Endothelial cell of umbilical vein (primary cell): Measurements from ENCODE around the gene ADPGK. TPM values are rescaled to one million over a fixed set of nuclear protein-coding genes. Genes with fewer than 3 reads are reported as not detected.
"Not testable (repeated sequence)": the region's sequence is repeated elsewhere in the genome, so short reads cannot be mapped to it uniquely, and the experiment has no call there.

ENCODE experiments used
- BruUV-seq: library from RNA; stranded (reverse); fragments of 400-500 nt; replicated peaks from 2 replicates; lab custom pipeline; 2021; lab: Mats Ljungman, UMichigan
- CTCF ChIA-PET: fragments of 300-600, 350-600 bp; sonication (Branson Sonifier 250); formaldehyde crosslinking; loops from one replicate; lab custom pipeline; 2021; ENCODE audit warnings: antibody characterized with exemption, inconsistent platforms; lab: Charles Lee
- POLR2A ChIA-PET: fragments of 300-600, 350-600 bp; sonication (Branson Sonifier 250); formaldehyde crosslinking; loops from one replicate; lab custom pipeline; 2021; ENCODE audit warnings: antibody characterized with exemption, inconsistent platforms; lab: Charles Lee
- DNase-seq: peaks from one replicate; pipeline ENCODE4 v3.0.0-alpha.2; 2011; ENCODE audit warnings: low read depth, low spot score
- FAIRE-seq: peaks from 2 replicates; lab custom pipeline; 2011; peaks lifted over from hg19 to GRCh38; lab: Jason Lieb, UNC
- H2AFZ ChIP-seq: 2 replicates; pipeline ENCODE4 v1.6.0; 2012; ENCODE audit warnings: low read depth, low read length, control low read depth, inconsistent platforms
- H3K27ac ChIP-seq: 2 replicates; pipeline ENCODE4 v1.5.1; 2011; ENCODE audit warnings: low read depth, mild to moderate bottlenecking, control low read depth, low read length, moderate library complexity; ENCODE audit not compliant: insufficient read depth
- H3K27me3 ChIP-seq, 2 experiments: 2 replicates each; pipeline versions ENCODE4 v1.6.0 to v1.6.1; 2011; ENCODE audit warnings: low read length in 2 of 2, mixed read lengths in 1 of 2; ENCODE audit not compliant: control insufficient read depth in 2 of 2, insufficient read depth in 2 of 2
- H3K36me3 ChIP-seq, 2 experiments: 2 replicates in 1 of 2; 3 replicates in 1 of 2; pipeline ENCODE4 v1.5.1; 2011; ENCODE audit warnings: low read length in 2 of 2, mild to moderate bottlenecking in 1 of 2, moderate library complexity in 1 of 2; ENCODE audit not compliant: control insufficient read depth in 2 of 2, insufficient read depth in 2 of 2; ENCODE audit errors: extremely low read depth in 1 of 2
- H3K4me1 ChIP-seq: 3 replicates; pipeline ENCODE4 v1.5.1; 2011; ENCODE audit warnings: mild to moderate bottlenecking, low read length; ENCODE audit not compliant: control insufficient read depth, insufficient read depth; ENCODE audit errors: extremely low read depth
- H3K4me2 ChIP-seq: 2 replicates; pipeline ENCODE4 v1.6.1; 2011; ENCODE audit warnings: low read length, control low read depth, mixed read lengths; ENCODE audit not compliant: insufficient read depth
- H3K4me3 ChIP-seq, 3 experiments: fragments of 200-600 bp in 1 of 3; sonication (generic), shearing (Covaris generic) in 1 of 3; replicated peaks in 1 of 3; 2 replicates each; pipeline ENCODE4 v1.5.1; 2011 to 2016; ENCODE audit warnings: control low read depth in 3 of 3, low read length in 3 of 3, mild to moderate bottlenecking in 2 of 3, inconsistent platforms in 1 of 3, low read depth in 1 of 3, moderate library complexity in 1 of 3; ENCODE audit not compliant: insufficient read depth in 1 of 3
- H3K79me2 ChIP-seq: 2 replicates; pipeline ENCODE4 v1.6.0; 2012; ENCODE audit warnings: low read length, inconsistent platforms; ENCODE audit not compliant: control insufficient read depth, insufficient read depth
- H3K9ac ChIP-seq: replicated peaks from 2 replicates; pipeline ENCODE3; 2011; ENCODE audit warnings: low read length, control low read depth; ENCODE audit not compliant: insufficient read depth; ENCODE audit errors: extremely low read depth
- H3K9me1 ChIP-seq: replicated peaks from 3 replicates; pipeline ENCODE4 v1.6.0; 2011; ENCODE audit warnings: mild to moderate bottlenecking, low read length; ENCODE audit not compliant: control insufficient read depth, insufficient read depth; ENCODE audit errors: extremely low read depth
- H3K9me3 ChIP-seq: replicated peaks from 2 replicates; pipeline ENCODE4 v1.5.1; 2012; ENCODE audit warnings: low read length, inconsistent platforms; ENCODE audit not compliant: control insufficient read depth, insufficient read depth
- H4K20me1 ChIP-seq: replicated peaks from 2 replicates; pipeline ENCODE3; 2011; ENCODE audit warnings: mild to moderate bottlenecking, low read length; ENCODE audit not compliant: control insufficient read depth, insufficient read depth; ENCODE audit errors: extremely low read depth
- EZH2 ChIP-seq: IDR thresholded peaks from 2 replicates; pipeline ENCODE4 v1.6.1; 2012; ENCODE audit warnings: borderline replicate concordance, low read depth, mild to moderate bottlenecking, moderate library complexity, low read length, inconsistent platforms; ENCODE audit not compliant: severe bottlenecking
- FOS ChIP-seq: IDR thresholded peaks from 2 replicates; pipeline ENCODE4 v1.6.1; 2011; ENCODE audit warnings: mild to moderate bottlenecking, low read length, moderate library complexity, borderline replicate concordance; ENCODE audit not compliant: insufficient read depth
- JUN ChIP-seq: IDR thresholded peaks from 2 replicates; pipeline ENCODE4 v1.6.1; 2011; ENCODE audit warnings: borderline replicate concordance, low read depth; ENCODE audit not compliant: insufficient read length, insufficient read depth
- MAX ChIP-seq: IDR thresholded peaks from 2 replicates; pipeline ENCODE4 v1.6.1; 2011; ENCODE audit not compliant: insufficient read depth, insufficient read length
- POLR2A ChIP-seq: IDR thresholded peaks from 2 replicates; pipeline ENCODE4 v1.6.1; 2012; ENCODE audit warnings: low read depth, mild to moderate bottlenecking, control low read depth, low read length
- dilution Hi-C: fragments of 300-500 bp; cut with MboI; formaldehyde crosslinking; loops from one replicate; pipeline ENCODE4 v1.15.0; 2019; ENCODE audit warnings: low sequenced_read_pairs; ENCODE audit not compliant: extremely low pct_ligation_motif_present
- intact Hi-C: fragments of 100-400 bp; cut with micrococcal nuclease; formaldehyde crosslinking; loops from one replicate; pipeline ENCODE4 v1.10.0; 2022
- polyA plus RNA-seq, 4 experiments: library from polyadenylated mRNA; depleted of rRNA in 3 of 4; stranded (reverse) in 3 of 4; unstranded in 1 of 4; fragments of >200 nt; gene quantifications; 2 replicates each; pipeline versions ENCODE4 v1.2.1 to v1.2.3, GENCODE V29; 2011 to 2012; ENCODE audit warnings: missing spikeins in 1 of 4
- total RNA-seq: library from RNA; stranded (reverse); gene quantifications from 2 replicates; pipeline ENCODE4 v1.2.3, GENCODE V29; 2021
- TF ChIP-seq, protein P1 (sequence below), 2 donors: IDR thresholded peaks; 1 replicate in 1 of 2; 2 replicates in 1 of 2; pipeline ENCODE4 v1.5.1; 2011; ENCODE audit warnings: low read length in 2 of 2, mild to moderate bottlenecking in 2 of 2, moderate library complexity in 2 of 2, control low read depth in 1 of 2, inconsistent platforms in 1 of 2, low read depth in 1 of 2; ENCODE audit not compliant: insufficient read depth in 1 of 2; ENCODE audit errors: extremely low read depth in 1 of 2

The ADPGK gene
- total and polyA plus RNA-seq, 2 donors (not counting 3 experiments of a cell fraction or from before 2014, with no cell fraction given), result 51.0 to 57.1 TPM

GRCh38 chr15:72813345-72814004 lies 29.9 kb upstream of the ADPGK start:
- dilution Hi-C loops, result no loop called here
- FAIRE-seq (no peak), DNase-seq (no peak)
- Histone ChIP-seq H3K4me3 (no peak overlapping the region), H3K79me2 (no peaks in the 10 kb centered on the region), H3K9me1 (no peaks in the 10 kb centered on the region), H3K27ac (no peak overlapping the region), H3K36me3 (no peaks in the 10 kb centered on the region), H3K27me3 (peaks cover 0 to 11% of the 10 kb centered on the region in 2 experiments), H3K9ac (no peak overlapping the region), H4K20me1 (no peaks in the 10 kb centered on the region), H3K9me3 (no peaks in the 10 kb centered on the region), H2AFZ (no peak overlapping the region), H3K4me2 (no peak overlapping the region), H3K4me1 (no peaks in the 10 kb centered on the region)
- TF ChIP-seq EZH2, result no peak
- ChIA-PET POLR2A (no interaction called here), CTCF (no interaction called here)
- BruUV-seq, result no TSS peak
- intact Hi-C loops, result no loop called here

GRCh38 chr15:72809329-72809728 lies 25.8 kb upstream of the ADPGK start:
- FAIRE-seq (no peak), DNase-seq (no peak)
- TF ChIP-seq JUN (no peak), POLR2A (no peak), MAX (no peak), FOS (no peak), EZH2 (no peak)
- TF ChIP-seq, protein P1, sequence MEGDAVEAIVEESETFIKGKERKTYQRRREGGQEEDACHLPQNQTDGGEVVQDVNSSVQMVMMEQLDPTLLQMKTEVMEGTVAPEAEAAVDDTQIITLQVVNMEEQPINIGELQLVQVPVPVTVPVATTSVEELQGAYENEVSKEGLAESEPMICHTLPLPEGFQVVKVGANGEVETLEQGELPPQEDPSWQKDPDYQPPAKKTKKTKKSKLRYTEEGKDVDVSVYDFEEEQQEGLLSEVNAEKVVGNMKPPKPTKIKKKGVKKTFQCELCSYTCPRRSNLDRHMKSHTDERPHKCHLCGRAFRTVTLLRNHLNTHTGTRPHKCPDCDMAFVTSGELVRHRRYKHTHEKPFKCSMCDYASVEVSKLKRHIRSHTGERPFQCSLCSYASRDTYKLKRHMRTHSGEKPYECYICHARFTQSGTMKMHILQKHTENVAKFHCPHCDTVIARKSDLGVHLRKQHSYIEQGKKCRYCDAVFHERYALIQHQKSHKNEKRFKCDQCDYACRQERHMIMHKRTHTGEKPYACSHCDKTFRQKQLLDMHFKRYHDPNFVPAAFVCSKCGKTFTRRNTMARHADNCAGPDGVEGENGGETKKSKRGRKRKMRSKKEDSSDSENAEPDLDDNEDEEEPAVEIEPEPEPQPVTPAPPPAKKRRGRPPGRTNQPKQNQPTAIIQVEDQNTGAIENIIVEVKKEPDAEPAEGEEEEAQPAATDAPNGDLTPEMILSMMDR (IDR thresholded peaks at IDR 0.05; ENCODE audit: extremely low read depth in 1 of 2, insufficient read depth in 1 of 2, low read depth in 1 of 2, low read length in 2 of 2), result no peak
- CTCF ChIA-PET, result interaction anchor here (1.6 kb wide), 1 partner anchor 87 kb away, joined by 4 read pairs; no protein-coding TSS in a partner anchor
- Histone ChIP-seq H3K9me1 (no peaks in the 10 kb centered on the region), H4K20me1 (no peaks in the 10 kb centered on the region), H3K9ac (no peak overlapping the region), H2AFZ (no peak overlapping the region), H3K79me2 (no peaks in the 10 kb centered on the region), H3K9me3 (no peaks in the 10 kb centered on the region), H3K4me1 (no peaks in the 10 kb centered on the region), H3K27me3 (peaks cover 5 to 11% of the 10 kb centered on the region in 2 experiments), H3K4me2 (no peak overlapping the region), H3K36me3 (no peaks in the 10 kb centered on the region), H3K4me3 (no peak overlapping the region), H3K27ac (no peak overlapping the region)
- BruUV-seq, result no TSS peak
- intact Hi-C loops, result no loop called here
- dilution Hi-C loops, result no loop called here
- POLR2A ChIA-PET, result no interaction called here

GRCh38 chr15:72807346-72807745 lies 23.8 kb upstream of the ADPGK start:
- H3K79me2 ChIP-seq, H3K9me3 ChIP-seq, dilution Hi-C loops, H3K9me1 ChIP-seq, H2AFZ ChIP-seq, POLR2A ChIA-PET, H4K20me1 ChIP-seq, H3K4me1 ChIP-seq, DNase-seq, H3K36me3 ChIP-seq, FAIRE-seq, BruUV-seq, H3K4me3 ChIP-seq, H3K4me2 ChIP-seq, intact Hi-C loops, H3K27ac ChIP-seq, CTCF ChIA-PET, H3K9ac ChIP-seq: not testable (repeated sequence)
- peaks cover 10 to 15% of the 10 kb centered on the region in 2 experiments for H3K27me3 ChIP-seq
